NCI-H510A treated with DMSO at 0.1 percent for 48 hours (cell line): ENCODE results near the gene SH2D2A.
A peak's percentile ranks its signal among the peaks of the same experiment; 100 is the strongest.

Experiments used
- DNase-seq: peaks from one replicate; lab custom pipeline; 2025; lab: John Stamatoyannopoulos, UW

SH2D2A gene

DNA sequence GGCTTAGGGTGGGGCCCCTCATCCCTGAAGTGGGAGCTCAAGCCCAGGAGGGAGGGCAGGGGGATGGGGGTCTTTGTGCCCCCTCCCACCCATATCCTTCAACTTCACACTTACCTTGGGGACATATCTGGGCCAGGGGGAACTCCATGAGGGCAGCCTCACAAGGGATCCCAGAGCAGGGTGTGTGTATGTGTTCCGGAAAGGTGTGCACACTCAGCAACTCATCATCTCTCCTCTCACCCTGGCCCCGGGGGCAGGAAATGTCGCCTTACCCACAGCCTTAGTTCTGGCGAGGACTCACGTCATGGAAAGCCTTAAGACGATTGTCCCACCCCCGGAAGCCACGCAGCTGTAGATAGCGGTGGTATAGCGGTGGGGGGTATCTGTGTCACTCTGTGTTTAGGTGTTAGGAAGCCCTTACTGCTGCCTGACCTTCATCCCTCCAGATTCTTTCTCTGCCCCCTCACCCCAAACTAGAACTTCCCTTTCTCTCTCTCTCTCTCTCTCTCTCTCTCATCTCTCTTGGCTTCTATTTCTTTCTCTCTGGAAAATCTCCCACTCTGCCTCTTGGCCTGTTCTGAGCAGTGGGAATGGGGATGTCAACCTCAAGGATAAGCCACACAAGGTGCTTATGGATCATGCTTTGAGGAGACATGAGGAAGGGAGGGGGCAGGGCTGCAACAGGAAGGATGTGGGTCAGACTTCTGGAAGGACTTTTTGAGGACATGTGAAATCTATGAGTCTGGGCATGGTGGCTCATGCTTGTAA is at the start of gene SH2D2A:
Gene SH2D2A (minus strand): TSS at position 288 of the 768 bp plus-strand sequence. CDS start 140 bp downstream, at position 148.
- no peak for DNase-seq

DNA sequence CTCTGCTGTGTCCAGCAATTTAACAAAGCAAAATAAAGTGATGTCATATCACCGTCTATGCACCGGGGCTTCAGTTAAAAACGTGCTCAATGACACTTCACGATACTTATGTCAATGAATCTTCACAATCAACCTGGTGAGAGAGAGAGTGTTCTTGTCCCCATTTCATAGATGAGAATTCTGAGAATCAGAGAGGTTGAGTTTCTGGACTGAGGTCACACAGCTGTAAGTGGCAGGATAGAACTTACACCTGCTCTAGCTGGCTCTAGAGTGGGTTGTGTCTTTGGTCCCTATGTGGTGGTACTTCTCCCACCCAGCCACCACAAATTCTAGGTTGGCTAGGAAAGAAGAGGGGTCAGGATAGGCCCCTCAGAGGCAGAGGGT is 49.2 kb upstream of the SH2D2A start:
- DNase-seq, result no peak

DNA sequence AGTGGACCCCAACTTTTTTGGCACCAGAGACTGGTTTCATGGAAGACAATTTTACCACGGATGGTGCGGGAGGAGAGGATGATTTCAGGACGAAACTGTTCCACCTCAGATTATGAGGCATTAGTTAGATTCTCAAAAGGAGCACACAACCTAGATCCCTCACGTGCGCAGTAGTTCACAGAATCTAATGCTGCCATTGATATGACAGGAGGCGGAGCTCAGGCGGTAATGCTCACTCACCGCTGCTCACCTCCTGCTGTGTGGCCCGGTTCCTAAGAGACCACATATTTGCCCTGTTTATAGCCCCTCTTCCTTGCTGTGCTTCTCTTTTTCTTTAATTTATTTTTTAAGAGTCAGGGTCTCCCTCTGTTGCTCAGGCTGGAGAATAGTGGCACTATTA is 48.6 kb upstream of the SH2D2A start:
- no peak for DNase-seq

DNA sequence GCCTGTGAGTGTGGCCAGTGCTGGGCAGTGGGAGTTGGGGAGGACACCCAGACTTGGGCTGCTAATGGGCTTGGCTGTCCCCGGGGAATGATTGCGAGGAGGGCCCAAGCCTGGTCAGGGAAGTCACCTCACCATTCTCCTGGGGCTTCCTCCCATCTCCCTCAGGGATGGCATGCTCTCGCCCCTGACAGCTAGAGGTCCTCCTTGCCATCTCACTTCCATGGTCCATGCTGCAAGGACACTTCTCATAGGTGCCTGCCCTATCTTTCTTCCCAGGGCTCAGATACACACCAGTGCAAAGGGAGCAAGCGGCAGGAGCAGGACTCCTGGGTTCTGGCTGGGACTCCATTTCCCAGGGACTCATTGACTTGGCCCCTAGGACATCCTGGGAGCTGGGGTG is 48.1 kb upstream of the SH2D2A start:
- DNase-seq, result no peak

DNA sequence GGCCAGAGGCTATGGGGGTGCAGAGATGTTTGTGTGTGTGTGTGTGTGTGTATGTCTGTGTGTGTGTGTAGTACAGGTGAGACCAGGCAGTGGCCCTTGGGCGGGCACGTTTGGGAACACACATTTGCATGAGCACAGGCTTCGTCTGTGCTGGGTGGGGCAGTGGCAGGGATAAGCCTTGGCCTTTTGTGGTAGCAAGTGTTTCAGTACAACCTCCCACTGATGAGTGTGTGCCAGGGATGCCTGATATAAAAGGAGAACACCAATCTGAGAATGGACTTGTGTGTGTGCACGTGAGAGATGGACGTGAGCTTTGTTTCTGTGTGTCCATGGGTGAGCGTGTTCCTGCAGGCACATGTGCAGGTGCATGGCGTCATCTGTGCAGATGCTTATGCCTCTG is 47.0 kb upstream of the SH2D2A start:
- no peak for DNase-seq

DNA sequence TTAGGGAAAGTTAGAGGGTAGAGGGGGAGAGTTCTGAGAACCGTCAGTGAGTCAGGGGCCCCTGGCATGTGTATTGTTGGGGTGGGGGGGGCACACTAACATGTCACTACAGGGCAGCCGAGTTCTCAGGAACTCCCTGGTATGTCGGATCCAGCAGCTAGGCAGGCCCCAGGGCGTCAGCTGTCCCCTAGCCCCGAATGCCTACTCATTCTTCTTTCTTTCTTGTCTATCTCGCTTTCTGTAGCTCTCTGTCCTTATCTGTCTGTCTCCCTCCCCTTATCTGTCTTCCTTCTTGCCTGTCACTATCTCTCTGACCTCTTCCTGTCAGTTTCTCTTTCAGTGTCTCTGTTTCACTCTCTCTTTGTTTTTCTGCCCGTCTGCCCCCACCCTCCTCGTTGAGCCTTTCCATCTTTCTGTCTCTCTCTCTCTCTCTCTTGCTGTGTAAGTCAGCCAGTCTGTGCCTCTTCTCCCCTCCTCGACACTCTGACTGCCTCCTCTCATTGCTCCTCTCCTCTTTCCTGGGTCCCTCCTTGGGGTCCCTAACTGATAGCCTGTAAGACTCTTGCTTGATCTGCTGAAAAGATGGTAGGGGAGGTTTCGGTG is 46.5 kb upstream of the SH2D2A start:
- DNase-seq, result no peak

DNA sequence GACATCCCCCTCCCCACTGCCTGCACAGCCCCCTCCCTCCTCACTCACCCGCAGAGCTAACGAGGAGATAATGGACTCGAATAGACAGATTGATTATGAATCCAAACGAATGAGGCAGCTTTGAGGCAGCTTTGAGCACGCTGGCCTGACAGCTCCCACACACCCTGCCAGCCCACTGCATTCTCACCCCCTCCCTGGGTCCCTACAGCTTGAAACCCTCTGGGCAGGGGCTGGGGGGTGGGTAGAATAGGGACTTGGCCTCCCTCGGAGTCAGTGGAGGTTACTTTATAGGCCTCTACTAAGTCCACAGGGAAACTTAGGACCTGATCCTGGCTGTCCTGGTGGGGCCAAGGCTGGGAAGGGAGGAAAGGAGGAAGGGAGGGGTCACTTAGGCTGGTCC is 45.9 kb upstream of the SH2D2A start:
- no peak for DNase-seq

DNA sequence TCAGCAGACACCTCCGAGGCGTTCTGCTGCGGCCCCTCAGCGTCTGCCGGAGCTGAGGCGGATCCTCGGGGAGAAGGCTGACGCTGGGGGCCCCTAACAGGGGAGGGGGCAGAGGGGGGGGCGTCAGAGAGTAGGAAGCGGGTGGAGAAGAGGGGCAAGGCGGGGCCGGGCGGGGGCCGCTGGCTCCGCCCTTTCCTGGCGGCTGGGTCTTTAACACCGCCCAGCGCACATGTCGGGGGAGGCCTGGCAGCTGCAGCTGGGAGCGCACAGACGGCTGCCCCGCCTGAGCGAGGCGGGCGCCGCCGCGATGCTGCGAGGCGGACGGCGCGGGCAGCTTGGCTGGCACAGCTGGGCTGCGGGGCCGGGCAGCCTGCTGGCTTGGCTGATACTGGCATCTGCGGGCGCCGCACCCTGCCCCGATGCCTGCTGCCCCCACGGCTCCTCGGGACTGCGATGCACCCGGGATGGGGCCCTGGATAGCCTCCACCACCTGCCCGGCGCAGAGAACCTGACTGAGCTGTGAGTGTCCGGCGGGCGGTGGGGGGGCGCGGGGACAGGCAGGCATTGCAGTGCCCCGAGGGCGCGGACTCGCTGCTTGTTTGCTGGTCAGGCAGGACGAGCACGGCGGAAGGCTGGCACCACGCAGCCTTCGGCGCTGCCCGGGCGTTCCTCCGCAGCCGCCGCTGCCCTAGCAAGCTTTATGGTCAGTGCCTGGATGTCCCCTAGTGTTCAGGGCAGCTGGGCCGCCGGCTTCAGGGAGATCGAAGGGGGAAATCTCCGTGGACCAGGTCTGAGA is 44.2 kb upstream of the SH2D2A start, which contains the start of gene NTRK1:
Gene NTRK1 (plus strand): TSS at position 238 of the 796 bp plus-strand sequence. CDS start 70 bp downstream, at position 308.
- peak; percentile 71 for DNase-seq

DNA sequence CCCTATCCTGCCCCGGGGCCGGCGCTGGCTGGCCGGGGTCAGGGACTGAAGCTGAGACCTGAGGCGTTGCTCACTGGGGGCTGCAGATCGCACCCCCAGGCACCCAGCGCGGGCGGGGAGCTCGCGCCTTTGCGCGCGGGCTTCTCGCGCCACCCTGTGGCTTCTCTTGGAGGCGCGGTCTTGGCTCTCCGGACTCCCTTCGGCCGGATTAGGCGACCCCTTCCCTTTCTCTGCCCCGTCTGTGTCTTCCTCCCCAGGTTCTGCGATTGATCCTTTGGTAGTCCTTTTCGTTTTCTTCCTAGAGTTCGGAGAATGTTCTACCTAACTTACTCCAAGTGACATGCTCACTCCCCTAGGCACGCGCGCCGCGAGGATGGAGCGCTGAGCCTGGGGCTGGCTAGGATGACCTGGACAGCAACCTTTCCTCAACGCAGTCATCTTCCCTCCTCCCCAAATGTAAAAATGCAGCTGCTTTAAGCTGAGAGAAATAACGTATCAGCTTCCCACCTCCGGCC is 43.5 kb upstream of the SH2D2A start:
- DNase-seq, result peak; percentile 64

DNA sequence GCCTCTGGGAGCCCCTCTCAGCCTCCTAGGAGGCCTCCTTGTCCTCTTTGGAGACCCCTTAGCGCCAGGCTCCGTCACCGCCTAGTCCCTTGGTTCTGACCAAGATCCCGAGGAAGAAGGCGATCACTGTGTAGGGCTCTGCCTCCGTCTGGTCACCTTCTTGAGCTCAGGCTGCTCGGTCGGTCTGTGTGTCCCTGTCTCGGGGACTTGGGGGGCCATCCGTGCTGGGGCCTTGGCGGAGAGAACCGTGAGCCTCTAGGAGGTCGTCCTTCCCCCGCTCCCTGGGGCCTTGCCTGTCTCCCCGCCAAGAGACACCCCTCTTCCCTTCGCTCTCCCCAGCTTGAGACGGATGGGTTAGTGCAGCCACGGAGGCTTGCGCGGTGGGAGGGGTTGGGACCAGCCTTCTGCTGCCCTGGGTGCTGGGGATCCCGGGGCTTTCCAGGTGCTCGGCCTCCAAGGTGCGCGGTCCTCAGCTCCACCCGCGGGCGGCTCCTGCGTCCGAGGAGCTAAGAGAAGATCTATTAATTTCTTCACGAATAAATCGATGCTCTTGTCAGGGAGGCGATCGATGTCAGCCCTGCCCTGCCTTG is 43.0 kb upstream of the SH2D2A start:
- no peak for DNase-seq

DNA sequence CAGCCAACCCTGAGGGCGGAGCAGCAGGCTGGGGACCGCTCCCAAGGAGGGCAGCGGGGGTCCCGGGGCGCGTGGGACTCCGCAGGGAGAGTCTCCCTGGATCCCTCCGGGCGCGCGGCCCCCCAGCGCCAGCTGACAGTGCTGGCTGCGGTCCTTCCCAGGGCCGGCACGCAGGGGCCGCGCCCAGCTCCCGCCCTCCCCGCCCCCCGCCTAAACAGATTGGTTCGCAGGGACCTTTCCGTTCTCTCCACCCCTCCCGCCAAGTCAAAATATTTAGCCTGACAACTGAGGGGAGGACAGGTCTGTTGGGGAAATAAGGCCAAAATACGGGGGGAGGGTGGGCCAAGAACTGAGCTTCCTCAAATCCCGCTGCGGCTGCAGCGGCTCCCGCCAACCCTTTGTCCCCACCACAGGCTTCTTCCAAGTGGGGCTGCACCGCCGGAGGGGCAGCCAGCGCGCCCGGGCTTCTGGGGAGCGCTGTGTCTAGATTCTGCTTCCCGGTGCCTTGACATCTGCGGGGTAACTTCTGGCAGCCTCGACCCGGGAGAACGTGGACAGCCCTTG is 42.4 kb upstream of the SH2D2A start, which contains the start of gene INSRR:
Gene INSRR (minus strand): TSS at position 159 of the 564 bp plus-strand sequence. CDS start 496 bp downstream, outside the sequence.
- no peak for DNase-seq

DNA sequence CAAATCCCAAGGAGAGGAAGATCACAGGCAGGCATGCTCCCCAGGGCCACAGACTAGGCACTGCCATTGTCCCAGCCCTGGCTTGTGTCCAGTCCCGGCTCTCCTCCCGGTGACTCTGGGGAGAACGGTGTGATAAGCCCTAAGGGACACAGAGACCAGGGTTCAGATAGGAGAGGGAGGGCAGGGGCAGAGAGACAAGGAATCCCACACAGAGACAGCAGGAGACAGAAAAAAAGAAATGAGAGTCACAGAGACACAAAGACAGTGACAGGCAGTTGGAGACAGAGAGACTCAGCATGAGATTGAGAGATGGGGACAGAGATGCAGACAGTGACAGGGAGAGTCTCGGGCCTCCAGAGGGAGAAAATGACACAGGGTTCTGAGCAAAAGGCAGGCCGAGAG is 41.9 kb upstream of the SH2D2A start:
- DNase-seq, result no peak

DNA sequence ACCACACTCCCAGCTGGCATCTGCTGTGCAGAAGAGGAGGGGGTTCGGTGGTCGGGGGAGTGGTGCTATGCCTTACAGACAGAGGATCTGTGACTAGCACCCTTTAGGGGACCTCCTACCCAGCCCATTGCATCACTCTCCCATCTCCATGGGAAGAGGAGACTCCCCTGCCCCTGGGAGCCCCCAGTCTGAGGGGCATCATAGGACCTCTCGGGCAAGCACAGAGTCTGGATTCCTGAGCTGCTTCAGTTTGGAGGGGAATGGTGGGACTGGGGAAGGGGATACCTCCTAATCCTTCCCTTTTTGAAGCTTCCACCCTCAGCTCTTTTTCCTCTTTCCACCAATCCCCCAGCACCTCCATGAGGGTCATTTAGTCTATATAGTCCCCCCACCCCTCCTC is 40.9 kb upstream of the SH2D2A start:
- no peak for DNase-seq

DNA sequence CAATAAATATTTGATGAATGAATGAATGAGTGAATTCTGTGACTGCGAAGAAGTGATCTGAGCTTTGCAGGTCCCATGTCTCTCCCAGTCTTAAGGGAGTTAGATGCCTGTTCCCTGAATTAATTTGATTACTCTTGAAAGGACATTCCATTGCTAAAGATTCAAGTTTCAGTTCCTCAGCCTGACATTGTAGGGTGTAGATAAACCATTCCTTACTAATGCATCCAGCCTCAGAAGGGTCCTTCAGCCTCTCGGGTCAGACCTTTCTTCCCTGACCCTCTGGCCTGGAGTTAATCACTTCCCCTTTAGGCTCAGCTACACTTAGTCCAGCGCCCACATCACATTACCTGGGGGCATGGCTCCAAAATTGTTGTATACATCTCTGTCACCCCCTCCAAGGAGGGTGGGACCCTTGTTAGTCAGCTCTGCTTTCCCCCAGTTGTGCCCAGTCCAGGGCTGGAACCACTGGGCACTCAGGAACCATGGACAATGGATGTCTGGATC is 39.7 kb upstream of the SH2D2A start:
- no peak for DNase-seq

DNA sequence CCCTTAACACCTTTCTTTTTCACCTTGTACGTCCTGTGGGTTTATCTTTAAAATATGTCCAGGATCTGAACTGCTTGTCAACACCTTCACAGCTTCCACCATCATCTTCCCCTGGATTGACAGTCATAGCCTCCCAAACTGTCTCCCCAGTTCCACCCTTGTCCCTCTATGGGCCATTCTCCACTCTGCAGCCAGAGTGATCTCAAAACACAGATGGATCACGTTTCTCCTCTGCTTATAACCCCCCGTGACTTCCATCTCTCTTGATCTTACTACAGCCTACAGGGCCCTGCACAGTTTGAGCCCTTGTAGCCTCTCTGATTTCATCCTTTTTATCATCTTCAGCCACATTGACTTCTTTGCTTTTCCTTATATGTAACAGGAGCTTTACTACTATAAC is 38.0 kb upstream of the SH2D2A start:
- DNase-seq, result no peak

DNA sequence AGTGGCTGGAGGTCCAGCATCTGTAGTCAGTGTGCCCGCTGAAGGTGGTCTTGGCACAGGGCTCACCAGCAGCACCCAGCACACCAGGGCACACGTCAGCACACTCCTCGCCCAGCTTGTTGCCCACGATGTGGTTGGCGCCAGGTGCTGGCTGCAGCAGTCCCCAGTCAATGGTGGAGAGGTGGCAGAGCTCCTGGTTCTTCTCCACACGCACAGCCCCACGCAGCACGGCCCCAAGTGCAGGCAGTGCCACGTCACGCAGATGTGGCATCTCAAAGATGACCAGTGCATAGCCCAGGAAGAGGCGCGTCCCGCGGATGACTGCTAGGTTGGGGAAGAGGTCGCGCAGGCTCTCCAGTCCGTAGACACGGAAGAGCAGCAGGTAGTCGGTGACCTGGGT is 37.1 kb upstream of the SH2D2A start:
- no peak for DNase-seq

DNA sequence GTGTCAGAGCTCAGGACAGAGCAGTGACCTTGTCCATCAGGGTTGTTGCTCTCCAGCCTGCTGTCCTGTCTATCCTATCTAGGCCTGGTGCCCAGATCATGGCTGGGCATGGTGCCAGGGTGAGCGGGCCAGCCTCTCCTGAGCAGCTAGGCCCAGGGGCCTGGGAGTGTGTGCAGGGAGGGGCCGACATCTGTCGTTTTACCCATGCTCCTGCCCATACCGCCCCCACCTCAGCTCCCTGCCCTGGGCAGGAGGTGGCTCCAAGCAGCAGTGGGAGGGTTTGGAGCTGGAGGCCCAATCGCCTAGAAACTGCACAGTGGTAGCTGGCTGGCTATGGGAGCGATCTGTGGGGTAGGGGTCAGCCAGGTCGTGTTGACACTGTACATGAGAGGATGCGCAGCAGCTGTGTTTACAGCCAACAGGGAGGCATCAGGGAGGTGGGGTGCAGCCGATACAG is 35.8 kb upstream of the SH2D2A start:
- peak; percentile 96 for DNase-seq

DNA sequence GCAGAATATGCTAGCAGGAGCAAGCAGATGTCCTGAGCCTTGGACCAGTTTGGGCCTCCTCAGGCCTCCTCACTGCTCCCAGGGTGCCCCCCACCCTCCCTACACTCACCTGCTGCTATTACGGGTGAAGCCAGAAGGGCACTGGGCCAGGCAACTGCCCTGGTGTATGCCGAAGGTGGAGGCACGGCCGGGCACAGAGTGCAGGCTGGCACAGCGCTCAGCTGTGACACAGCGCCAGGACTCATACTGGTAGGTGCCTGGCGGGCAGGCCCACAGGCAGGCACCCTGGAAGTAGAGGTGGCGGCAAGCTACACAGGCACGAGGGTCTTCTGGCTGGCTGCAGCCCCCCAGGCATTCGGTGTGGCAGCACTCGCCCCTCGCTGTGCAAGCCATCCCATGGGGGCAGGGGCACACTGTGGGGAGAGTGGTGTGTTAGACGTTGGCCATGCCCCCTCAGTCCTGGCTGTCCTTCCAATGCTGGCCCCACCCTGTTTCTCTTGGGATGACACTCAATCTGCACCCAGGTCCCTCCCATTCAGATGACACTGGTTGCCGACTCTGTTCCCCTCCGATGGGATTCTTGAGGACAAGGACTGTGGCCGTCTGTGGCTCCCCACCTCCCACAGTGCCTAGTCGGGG is 35.2 kb upstream of the SH2D2A start:
- DNase-seq, result peak; percentile 87

DNA sequence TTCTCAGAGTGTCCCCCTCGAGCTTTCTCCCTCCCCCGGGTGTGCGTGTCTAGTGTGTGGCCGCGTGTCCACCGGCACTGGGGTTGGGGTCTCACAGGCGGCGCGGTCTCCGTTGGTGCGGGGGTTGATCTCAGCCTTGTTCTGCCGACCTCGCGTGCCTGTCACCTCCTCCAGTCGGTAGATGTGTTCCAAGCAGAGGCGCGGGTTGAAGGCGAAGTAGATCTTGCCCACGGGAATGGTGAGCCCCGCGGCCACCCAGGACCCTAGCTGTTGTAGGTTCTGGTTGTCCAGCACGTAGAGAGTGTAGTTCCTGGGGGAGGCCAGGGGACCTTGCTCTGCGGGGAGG is 32.5 kb upstream of the SH2D2A start:
- no peak for DNase-seq

DNA sequence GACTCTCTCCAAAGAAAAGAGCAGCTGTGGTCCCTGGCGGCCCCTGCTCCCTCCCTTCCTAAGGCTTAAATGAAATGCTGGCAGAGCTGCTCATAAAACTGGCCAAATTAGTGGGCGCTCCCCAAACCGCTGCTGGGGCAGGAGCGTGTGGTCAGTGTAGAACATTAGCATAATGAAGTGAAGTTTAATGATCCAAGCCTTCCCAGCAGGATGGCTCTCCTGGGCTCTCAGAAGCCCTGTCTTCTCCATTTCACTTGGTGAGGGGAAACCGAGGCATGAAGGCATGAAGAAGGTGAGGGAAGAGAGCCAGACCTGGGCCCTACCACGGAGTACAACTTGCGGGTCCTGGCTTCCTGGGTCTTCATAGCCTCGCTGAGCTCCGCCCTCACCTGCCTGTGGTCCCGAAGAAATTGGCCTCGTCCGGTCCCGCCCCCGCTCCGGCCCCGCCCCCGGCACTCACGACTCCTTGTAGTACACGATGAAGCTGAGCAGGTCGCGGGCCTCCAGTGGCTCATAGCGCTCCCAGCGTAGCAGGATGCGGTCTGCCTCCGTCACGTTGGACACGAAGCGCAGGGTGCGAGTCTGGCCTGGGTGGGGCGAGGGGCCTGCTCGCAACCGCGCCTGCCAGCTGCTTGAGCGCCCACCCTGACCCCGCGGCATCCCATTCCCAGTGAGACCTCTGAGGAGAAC is 32.0 kb upstream of the SH2D2A start:
- DNase-seq, result no peak
